ENCODE measurements around the gene TEX36.

GRCh38 chr10:125727436-125727835 is 44.5 kb upstream of the TEX36 start:
- TF ChIP-seq, protein P1, sequence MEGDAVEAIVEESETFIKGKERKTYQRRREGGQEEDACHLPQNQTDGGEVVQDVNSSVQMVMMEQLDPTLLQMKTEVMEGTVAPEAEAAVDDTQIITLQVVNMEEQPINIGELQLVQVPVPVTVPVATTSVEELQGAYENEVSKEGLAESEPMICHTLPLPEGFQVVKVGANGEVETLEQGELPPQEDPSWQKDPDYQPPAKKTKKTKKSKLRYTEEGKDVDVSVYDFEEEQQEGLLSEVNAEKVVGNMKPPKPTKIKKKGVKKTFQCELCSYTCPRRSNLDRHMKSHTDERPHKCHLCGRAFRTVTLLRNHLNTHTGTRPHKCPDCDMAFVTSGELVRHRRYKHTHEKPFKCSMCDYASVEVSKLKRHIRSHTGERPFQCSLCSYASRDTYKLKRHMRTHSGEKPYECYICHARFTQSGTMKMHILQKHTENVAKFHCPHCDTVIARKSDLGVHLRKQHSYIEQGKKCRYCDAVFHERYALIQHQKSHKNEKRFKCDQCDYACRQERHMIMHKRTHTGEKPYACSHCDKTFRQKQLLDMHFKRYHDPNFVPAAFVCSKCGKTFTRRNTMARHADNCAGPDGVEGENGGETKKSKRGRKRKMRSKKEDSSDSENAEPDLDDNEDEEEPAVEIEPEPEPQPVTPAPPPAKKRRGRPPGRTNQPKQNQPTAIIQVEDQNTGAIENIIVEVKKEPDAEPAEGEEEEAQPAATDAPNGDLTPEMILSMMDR (IDR thresholded peaks at IDR 0.05): no peak
- TF ChIP-seq POLR2A (IDR thresholded peaks at IDR 0.05): no peak

All from esophagus squamous epithelium (tissue), 4 donors.